HG02763 (cell line): ENCODE data around the gene BACE1-AS.
"Not testable (repeated sequence)": the region's sequence is repeated elsewhere in the genome, so short reads cannot be mapped to it uniquely, and the experiment has no call there.

Source experiments
- ATAC-seq: cut with Tn5 transposase; IDR thresholded peaks from one replicate; pipeline ENCODE4 v1.9.1; 2021; ENCODE audit warnings: mild to moderate bottlenecking, moderate library complexity; ENCODE audit not compliant: unreplicated experiment

Gene BACE1-AS

DNA sequence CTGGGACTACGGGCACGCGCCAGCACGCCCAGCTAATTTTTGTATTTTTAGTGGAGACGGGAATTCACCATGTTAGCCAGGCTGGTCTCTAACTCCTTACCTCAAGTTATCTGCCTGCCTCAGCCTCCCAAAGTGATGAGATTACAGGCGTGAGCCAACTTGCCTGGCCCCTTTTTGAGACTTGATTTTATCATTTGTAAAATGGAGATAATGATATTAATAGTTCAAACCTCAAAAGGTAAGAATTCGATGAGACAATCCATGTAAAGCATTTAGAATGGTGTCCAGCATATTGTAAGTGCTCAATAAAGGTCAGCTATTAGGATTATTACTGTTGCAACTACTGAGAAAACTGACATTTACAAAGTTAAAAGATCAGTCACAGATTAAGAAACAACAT is 27.6 kb downstream of the BACE1-AS start:
- ATAC-seq: no peak

DNA sequence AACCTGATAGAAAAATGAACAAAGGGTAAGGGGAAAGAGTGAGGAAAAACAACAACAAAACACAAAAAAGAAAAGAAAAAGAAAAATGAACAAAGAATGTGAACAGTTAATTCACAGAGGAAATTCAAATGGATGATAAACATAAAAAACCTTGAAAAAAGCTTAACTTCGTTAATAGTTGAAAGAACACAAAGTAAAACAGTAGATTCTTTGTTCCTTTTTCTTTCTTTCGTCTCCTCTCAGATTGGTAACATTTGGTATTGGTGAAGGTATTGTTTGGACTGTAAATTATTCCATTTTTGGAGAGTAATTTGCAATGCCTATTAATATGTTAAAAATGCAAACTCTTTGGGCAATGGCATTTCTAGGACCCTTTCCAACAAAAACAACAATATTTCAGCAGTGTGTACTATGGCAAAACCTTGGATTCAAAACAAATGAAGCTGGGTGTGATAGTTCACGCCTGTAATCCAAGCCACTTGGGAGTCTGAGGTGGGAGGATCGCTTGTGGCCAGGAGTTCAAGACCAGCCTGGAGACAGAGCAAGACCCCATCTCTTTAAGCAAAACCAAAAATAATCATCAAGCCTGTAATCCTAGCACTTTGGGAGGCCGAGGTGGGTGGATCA is 28.2 kb downstream of the BACE1-AS start:
- no peak for ATAC-seq

DNA sequence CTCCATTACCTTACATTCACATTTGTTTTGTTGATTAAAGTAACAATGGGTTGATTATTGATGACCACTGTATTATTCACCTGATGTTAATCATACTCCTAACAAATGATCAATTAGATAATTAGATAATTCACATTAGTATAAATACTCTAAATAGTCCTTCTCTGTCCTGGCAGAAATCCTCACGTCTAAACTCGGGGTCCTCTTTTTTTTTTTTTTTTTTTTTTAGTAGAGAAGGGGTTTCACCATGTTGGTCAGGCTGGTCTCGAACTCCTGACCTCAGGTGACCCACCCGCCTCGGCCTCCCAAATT is 36.1 kb downstream of the BACE1-AS start:
- ATAC-seq: not testable (repeated sequence)

DNA sequence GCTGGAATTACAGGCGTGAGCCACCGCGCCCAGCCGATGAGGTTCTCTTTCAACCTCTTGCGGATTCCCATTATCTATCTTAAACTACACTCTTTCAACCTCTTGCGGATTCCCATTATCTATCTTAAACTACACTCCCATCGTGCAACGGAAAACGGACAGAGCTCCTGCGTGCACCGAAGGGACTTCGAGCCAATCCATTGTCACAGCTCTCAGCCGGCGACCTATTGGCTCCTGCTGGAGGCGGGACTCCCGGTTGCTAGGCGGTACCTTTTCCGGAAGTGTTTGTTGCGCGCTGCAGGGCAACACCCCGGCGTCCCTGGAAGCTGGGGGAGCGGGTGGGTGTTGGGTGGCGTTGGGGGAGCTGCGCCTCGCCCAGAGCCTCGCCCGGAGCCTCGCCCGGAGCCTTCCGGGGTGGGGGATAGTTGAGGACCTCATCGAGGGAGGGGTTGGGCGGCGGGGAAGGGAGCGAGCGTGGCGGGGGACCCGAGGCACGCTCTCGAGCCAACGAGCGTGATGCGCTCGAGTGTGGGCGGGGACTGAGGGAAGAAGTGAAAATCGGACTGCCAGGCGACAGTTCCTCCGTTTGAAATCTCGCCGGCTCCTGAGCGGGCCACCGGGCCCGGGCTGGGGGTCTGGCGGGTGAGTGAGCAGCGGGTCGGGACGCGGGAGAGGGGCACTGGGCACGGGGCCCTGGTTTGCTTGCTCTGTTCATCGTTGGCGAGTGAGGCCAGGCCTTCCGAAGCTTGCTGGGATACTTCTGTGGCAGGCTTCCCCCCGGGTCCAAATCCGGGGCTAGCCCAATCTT is 36.6 kb downstream of the BACE1-AS start, which contains the start of gene CEP164:
CEP164 (plus strand) TSS at position 288 of the 808 bp plus-strand sequence. CDS start 10,733 bp downstream, outside the sequence.
- peak; percentile 96 for ATAC-seq

DNA sequence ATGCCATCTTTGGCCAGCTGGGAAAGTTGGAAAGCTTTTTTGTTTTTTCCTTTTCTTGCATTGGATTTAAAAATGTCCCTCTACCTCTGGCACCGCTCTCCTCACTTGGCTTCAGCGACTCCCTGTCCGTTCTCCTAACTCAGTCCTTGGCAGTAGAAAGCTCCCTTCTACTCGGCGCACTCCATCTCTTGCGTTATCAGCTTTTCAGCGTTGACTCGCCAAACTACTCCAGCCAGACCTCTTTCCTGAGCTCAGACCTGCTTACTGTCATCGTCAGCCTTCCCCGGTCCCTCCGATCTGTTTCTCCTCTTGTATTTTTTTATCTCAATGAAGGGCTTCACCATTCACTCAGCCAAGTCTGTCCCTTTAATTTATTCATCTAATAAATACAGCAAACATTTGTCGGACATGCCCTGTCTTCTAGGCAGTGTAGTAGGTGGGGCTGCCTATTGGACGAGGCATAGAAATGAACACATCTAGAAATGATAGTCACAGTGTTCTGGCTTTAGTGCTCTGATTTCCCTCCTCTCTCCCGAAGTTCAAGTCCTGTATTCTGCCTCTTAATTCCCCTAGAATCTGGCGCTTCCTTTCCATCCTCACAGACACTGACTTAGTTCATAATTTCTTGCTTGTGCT is 37.3 kb downstream of the BACE1-AS start:
- ATAC-seq: peak; percentile 14

DNA sequence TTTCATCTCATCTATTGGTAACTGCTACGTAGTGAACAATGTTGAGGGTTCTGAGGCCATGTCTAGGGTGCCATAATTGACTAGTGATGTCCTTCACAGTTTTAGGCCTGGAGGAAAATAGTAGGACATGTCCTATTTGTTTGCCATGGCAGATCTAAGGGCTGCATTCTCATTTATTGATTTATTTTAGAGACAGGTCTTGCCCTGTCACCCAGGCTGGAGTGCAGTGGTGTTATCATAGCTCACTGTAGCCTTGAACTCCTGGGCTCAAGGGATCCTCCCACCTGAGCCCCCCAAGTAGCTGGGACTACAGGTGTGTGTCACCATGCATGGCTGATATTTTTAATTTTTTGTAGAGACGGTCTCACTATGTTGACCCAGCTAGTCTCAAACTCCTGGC is 41.7 kb downstream of the BACE1-AS start:
- ATAC-seq: no peak

DNA sequence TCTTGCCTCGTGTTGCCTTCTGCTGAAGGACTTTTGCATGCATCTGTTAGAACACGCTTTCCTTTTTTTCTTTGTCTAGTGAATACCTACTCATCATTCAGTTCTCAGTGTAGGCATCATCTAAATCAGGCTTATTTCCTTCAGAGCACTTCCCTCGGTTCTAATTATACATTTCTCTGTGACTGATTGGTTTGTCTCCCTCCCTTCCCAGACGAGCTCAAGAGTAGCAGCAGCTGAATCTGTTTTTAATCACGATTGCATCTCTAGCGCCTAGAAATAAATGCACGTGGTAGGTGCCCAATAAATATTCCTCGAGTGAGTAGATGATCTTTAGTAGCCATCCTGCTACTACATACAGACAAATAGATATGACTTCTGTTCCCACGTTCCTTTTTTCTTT is 42.8 kb downstream of the BACE1-AS start:
- no peak for ATAC-seq

DNA sequence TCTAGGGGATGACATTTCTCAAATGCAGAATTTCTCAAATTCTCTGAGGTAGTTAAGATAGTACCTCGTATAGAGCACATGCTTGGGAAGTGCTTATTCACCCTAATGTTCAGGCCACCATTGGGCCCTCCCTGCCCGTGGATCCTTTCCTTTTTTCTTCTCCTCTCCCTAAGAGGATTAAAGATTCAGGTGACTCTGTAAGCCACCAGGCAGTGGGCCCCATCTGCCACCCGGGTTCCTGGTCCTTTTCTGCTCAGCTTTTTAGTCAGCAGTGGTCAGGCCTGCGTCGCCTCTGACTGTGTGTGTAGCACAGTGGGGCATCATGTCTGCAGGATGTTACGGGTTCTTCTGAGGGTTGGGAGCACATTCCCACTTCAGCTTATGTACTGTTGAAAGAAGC is 43.8 kb downstream of the BACE1-AS start:
- no peak for ATAC-seq

DNA sequence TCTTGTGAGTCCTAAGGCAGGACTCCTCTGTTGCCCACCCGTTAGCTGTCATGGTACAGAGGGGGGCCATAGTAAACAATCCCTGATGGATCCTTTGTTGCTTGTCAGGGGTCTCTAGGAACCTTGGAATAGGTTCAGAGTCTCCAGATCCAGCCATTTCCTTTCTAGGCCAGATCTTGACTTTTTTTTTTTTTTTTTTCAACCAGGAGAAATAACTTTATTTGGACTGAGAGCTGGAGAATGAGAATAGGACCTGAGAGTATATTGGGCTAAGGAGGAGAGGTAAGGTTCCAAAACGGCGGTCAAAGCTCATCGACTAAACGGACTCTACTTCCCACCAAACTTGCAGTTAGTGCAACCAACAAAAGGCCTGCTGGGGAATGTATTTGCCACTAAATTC is 44.3 kb downstream of the BACE1-AS start:
- ATAC-seq: no peak

DNA sequence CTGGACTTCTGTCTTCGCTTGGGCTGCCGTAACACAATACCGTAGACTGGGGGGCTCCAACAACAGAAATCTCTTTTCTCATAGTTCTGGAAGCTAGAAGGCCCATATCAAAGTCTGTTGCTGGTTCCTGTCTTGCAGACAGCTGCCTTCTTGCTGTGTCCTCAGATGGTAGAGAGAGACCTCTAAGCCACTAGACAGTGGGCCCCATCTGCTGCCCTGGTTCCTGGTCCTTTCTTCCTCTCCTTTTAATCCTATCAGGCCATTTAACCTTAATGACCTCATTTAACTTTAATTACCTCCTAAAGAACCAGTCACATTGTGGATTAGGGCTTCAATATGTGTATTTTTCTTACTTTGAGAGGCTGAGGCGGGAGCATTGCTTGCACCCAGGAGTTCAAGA is 45.9 kb downstream of the BACE1-AS start:
- ATAC-seq: no peak
